ENCODE results near the gene MYO1B. TPM values are rescaled to one million over a fixed set of nuclear protein-coding genes. Genes with fewer than 3 reads are reported as not detected.
"Not testable (repeated sequence)": the region's sequence is repeated elsewhere in the genome, so short reads cannot be mapped to it uniquely, and the experiment has no call there.

MYO1B gene
- total and polyA plus RNA-seq, 3 experiments from 2014 or later = 0.12 to 4.6 (median 3.9) TPM

- ChIA-PET POLR2A (no interaction called here), CTCF (no interaction called here)
- no peak for DNase-seq
- no peaks in the 10 kb centered on the region for H3K9me3 ChIP-seq (ENCODE audit: low read length)
- no peaks in the 10 kb centered on the region for H3K4me1 ChIP-seq (ENCODE audit: insufficient read depth, low read length)
- H3K4me3 ChIP-seq (ENCODE audit: low read length) = no peak overlapping the region
- H3K4me3 Mint-ChIP-seq = no peak overlapping the region
- H3K9me3 Mint-ChIP-seq = peaks cover 0 to 2% (median 0%) of the 10 kb centered on the region in 5 donors
- no peak overlapping the region for H3K27ac Mint-ChIP-seq
- no peaks in the 10 kb centered on the region for H3K4me1 Mint-ChIP-seq
- H3K27ac ChIP-seq (ENCODE audit: low read depth, low read length) = no peak overlapping the region
- peaks cover 0 to 2% (median 0%) of the 10 kb centered on the region in 3 donors for H3K36me3 Mint-ChIP-seq
- H3K36me3 ChIP-seq (ENCODE audit: insufficient read depth, low read length) = no peaks in the 10 kb centered on the region
- H3K27me3 ChIP-seq (ENCODE audit: insufficient read depth, low read length, poor library complexity, severe bottlenecking) = no peaks in the 10 kb centered on the region
- peaks cover 12 to 30% of the 10 kb centered on the region in 2 donors for H3K27me3 Mint-ChIP-seq
These were observed 205.9 kb downstream of the MYO1B start for GRCh38 chr2:191451116-191451515.

GRCh38 chr2:191452065-191452464 is 206.9 kb downstream of the MYO1B start:
- ChIA-PET CTCF (no interaction called here), POLR2A (no interaction called here)
- H3K27me3 Mint-ChIP-seq = peaks cover 12 to 26% of the 10 kb centered on the region in 2 donors
- H3K36me3 ChIP-seq (ENCODE audit: insufficient read depth, low read length) = no peaks in the 10 kb centered on the region
- H3K4me3 ChIP-seq (ENCODE audit: low read length) = no peak overlapping the region
- DNase-seq = no peak
- H3K4me3 Mint-ChIP-seq = no peak overlapping the region
- H3K27me3 ChIP-seq (ENCODE audit: insufficient read depth, low read length, poor library complexity, severe bottlenecking) = no peaks in the 10 kb centered on the region
- H3K9me3 ChIP-seq (ENCODE audit: low read length) = no peaks in the 10 kb centered on the region
- peaks cover 0 to 2% (median 0%) of the 10 kb centered on the region in 3 donors for H3K36me3 Mint-ChIP-seq
- H3K9me3 Mint-ChIP-seq = peaks cover 0 to 2% (median 0%) of the 10 kb centered on the region in 5 donors
- no peak overlapping the region for H3K27ac ChIP-seq (ENCODE audit: low read depth, low read length)
- H3K27ac Mint-ChIP-seq = no peak overlapping the region
- no peaks in the 10 kb centered on the region for H3K4me1 ChIP-seq (ENCODE audit: insufficient read depth, low read length)
- no peaks in the 10 kb centered on the region for H3K4me1 Mint-ChIP-seq

GRCh38 chr2:191453761-191454160 is 208.6 kb downstream of the MYO1B start:
- Mint-ChIP-seq H3K27ac (no peak overlapping the region), H3K27me3 (peaks cover 7 to 30% of the 10 kb centered on the region in 2 donors), H3K36me3 (peaks cover 0 to 2% (median 0%) of the 10 kb centered on the region in 3 donors), H3K9me3 (peaks cover 0 to 2% (median under 1%) of the 10 kb centered on the region in 5 donors), H3K4me3 (no peak overlapping the region), H3K4me1 (no peaks in the 10 kb centered on the region)
- Histone ChIP-seq H3K4me1 (ENCODE audit: insufficient read depth, low read length) (no peaks in the 10 kb centered on the region), H3K4me3 (ENCODE audit: low read length) (no peak overlapping the region), H3K36me3 (ENCODE audit: insufficient read depth, low read length) (no peaks in the 10 kb centered on the region), H3K9me3 (ENCODE audit: low read length) (no peaks in the 10 kb centered on the region), H3K27me3 (ENCODE audit: insufficient read depth, low read length, poor library complexity, severe bottlenecking) (no peaks in the 10 kb centered on the region), H3K27ac (ENCODE audit: low read depth, low read length) (no peak overlapping the region)
- DNase-seq = no peak
- POLR2A ChIA-PET = no interaction called here
- CTCF ChIA-PET = no interaction called here

- H3K9me3 ChIP-seq (ENCODE audit: low read length); DNase-seq; H3K27ac Mint-ChIP-seq; H3K4me1 ChIP-seq (ENCODE audit: insufficient read depth, low read length); H3K36me3 Mint-ChIP-seq; H3K27ac ChIP-seq (ENCODE audit: low read depth, low read length); H3K4me3 ChIP-seq (ENCODE audit: low read length); H3K36me3 ChIP-seq (ENCODE audit: insufficient read depth, low read length); H3K27me3 ChIP-seq (ENCODE audit: insufficient read depth, low read length, poor library complexity, severe bottlenecking); POLR2A ChIA-PET; H3K4me3 Mint-ChIP-seq; CTCF ChIA-PET; H3K4me1 Mint-ChIP-seq: not testable (repeated sequence)
- H3K9me3 Mint-ChIP-seq = peaks cover 7 to 15% (median 13%) of the 10 kb centered on the region in 5 donors
- peaks cover 10 to 38% of the 10 kb centered on the region in 2 donors for H3K27me3 Mint-ChIP-seq
These were observed 211.3 kb downstream of the MYO1B start for GRCh38 chr2:191456506-191456905.

GRCh38 chr2:191459158-191459557 is 214.0 kb downstream of the MYO1B start:
- H3K4me1 Mint-ChIP-seq = no peaks in the 10 kb centered on the region
- H3K36me3 Mint-ChIP-seq = peaks cover 0 to 9% (median 6%) of the 10 kb centered on the region in 3 donors
- Histone ChIP-seq H3K9me3 (ENCODE audit: low read length) (no peaks in the 10 kb centered on the region), H3K36me3 (ENCODE audit: insufficient read depth, low read length) (no peaks in the 10 kb centered on the region), H3K4me1 (ENCODE audit: insufficient read depth, low read length) (no peaks in the 10 kb centered on the region), H3K27ac (ENCODE audit: low read depth, low read length) (no peak overlapping the region), H3K27me3 (ENCODE audit: insufficient read depth, low read length, poor library complexity, severe bottlenecking) (no peaks in the 10 kb centered on the region), H3K4me3 (ENCODE audit: low read length) (no peak overlapping the region)
- H3K27ac Mint-ChIP-seq = no peak overlapping the region
- ChIA-PET POLR2A (no interaction called here), CTCF (no interaction called here)
- H3K27me3 Mint-ChIP-seq = peaks cover 6 to 29% of the 10 kb centered on the region in 2 donors
- no peak for DNase-seq
- peaks cover 7 to 15% (median 13%) of the 10 kb centered on the region in 5 donors for H3K9me3 Mint-ChIP-seq
- H3K4me3 Mint-ChIP-seq = no peak overlapping the region

- no peaks in the 10 kb centered on the region for H3K36me3 ChIP-seq (ENCODE audit: insufficient read depth, low read length)
- no peak overlapping the region for H3K27ac ChIP-seq (ENCODE audit: low read depth, low read length)
- Mint-ChIP-seq H3K4me3 (no peak overlapping the region), H3K9me3 (peaks cover 7 to 15% (median 13%) of the 10 kb centered on the region in 5 donors), H3K4me1 (no peaks in the 10 kb centered on the region), H3K36me3 (peaks cover 0 to 9% (median 5%) of the 10 kb centered on the region in 3 donors), H3K27ac (no peak overlapping the region), H3K27me3 (peaks cover 5 to 24% of the 10 kb centered on the region in 2 donors)
- H3K4me1 ChIP-seq (ENCODE audit: insufficient read depth, low read length) = no peaks in the 10 kb centered on the region
- ChIA-PET POLR2A (no interaction called here), CTCF (no interaction called here)
- H3K9me3 ChIP-seq (ENCODE audit: low read length) = no peaks in the 10 kb centered on the region
- DNase-seq = no peak
- no peaks in the 10 kb centered on the region for H3K27me3 ChIP-seq (ENCODE audit: insufficient read depth, low read length, poor library complexity, severe bottlenecking)
- no peak overlapping the region for H3K4me3 ChIP-seq (ENCODE audit: low read length)
These were observed 217.2 kb downstream of the MYO1B start for GRCh38 chr2:191462370-191462769.

- Histone ChIP-seq H3K9me3 (ENCODE audit: low read length) (no peaks in the 10 kb centered on the region), H3K27me3 (ENCODE audit: insufficient read depth, low read length, poor library complexity, severe bottlenecking) (no peaks in the 10 kb centered on the region), H3K4me1 (ENCODE audit: insufficient read depth, low read length) (no peaks in the 10 kb centered on the region), H3K36me3 (ENCODE audit: insufficient read depth, low read length) (no peaks in the 10 kb centered on the region), H3K4me3 (ENCODE audit: low read length) (no peak overlapping the region), H3K27ac (ENCODE audit: low read depth, low read length) (no peak overlapping the region)
- Mint-ChIP-seq H3K9me3 (peaks cover 7 to 15% (median 12%) of the 10 kb centered on the region in 5 donors), H3K36me3 (peaks cover 0 to 9% (median 5%) of the 10 kb centered on the region in 3 donors), H3K4me3 (no peak overlapping the region), H3K27me3 (peaks cover 5 to 19% of the 10 kb centered on the region in 2 donors), H3K27ac (no peak overlapping the region), H3K4me1 (no peaks in the 10 kb centered on the region)
- CTCF ChIA-PET = no interaction called here
- no peak for DNase-seq
- POLR2A ChIA-PET = no interaction called here
These were observed 218.6 kb downstream of the MYO1B start for GRCh38 chr2:191463790-191464189.

GRCh38 chr2:191465766-191466420 is 220.7 kb downstream of the MYO1B start:
- POLR2A ChIA-PET = no interaction called here
- CTCF ChIA-PET = no interaction called here

More at GRCh38 chr2:191465766-191466420, 220.7 kb downstream of the MYO1B start:
- no peaks in the 10 kb centered on the region for H3K4me1 ChIP-seq (ENCODE audit: insufficient read depth, low read length)
- Mint-ChIP-seq H3K9me3 (no peaks in the 10 kb centered on the region), H3K4me3 (no peak overlapping the region), H3K27me3 (peaks cover 2 to 6% of the 10 kb centered on the region in 2 donors), H3K36me3 (peaks cover 0 to 2% (median 0%) of the 10 kb centered on the region in 3 donors), H3K27ac (no peak overlapping the region), H3K4me1 (no peaks in the 10 kb centered on the region)
- no peaks in the 10 kb centered on the region for H3K27me3 ChIP-seq (ENCODE audit: insufficient read depth, low read length, poor library complexity, severe bottlenecking)
- H3K27ac ChIP-seq (ENCODE audit: low read depth, low read length) = no peak overlapping the region
- DNase-seq = no peak
- no peak overlapping the region for H3K4me3 ChIP-seq (ENCODE audit: low read length)
- H3K36me3 ChIP-seq (ENCODE audit: insufficient read depth, low read length) = no peaks in the 10 kb centered on the region
- H3K9me3 ChIP-seq (ENCODE audit: low read length) = no peaks in the 10 kb centered on the region

All from CD8-positive, alpha-beta memory T cell (primary cell).